ENCODE results near the gene TCF7. TPM values are rescaled to one million over a fixed set of nuclear protein-coding genes. Genes with fewer than 3 reads are reported as not detected.

TCF7 gene
- total RNA-seq, 1 donor from 2014 or later = 0.55 TPM

DNA sequence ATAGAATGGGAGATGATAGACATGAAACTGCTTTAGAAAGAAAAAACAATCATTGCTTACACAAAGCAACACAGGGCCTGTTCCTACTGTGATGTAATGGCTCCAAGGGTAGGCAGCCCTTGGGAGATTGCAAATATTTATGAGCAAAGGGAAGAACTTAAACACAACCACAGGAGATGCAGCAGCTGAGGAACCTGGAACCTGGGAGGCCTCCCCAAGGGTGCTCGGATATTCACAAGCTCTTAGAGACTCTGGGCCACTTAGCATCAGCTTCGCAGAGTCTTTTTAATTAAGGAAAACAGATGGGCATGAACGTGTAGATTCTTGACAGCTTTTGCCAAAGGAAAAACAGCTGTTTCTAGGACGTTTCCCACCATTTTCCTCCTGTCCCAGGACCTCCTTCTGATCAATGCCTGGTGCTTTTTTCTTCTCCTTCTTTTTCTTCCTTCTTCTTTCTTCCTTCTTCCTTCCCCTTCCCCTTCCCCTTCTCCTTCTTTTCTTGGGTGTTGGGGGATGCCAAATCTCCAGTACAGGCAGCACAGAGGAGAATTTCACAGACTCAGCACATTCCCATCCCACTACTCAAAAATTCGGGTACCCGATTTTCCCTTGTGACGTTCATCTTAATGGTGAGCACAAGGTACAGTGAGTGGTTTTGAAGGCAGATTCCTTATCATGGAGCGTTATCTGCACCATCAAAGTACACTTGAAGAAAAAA, 28.1 kb upstream of the TCF7 start:
- TF ChIP-seq, protein P1, sequence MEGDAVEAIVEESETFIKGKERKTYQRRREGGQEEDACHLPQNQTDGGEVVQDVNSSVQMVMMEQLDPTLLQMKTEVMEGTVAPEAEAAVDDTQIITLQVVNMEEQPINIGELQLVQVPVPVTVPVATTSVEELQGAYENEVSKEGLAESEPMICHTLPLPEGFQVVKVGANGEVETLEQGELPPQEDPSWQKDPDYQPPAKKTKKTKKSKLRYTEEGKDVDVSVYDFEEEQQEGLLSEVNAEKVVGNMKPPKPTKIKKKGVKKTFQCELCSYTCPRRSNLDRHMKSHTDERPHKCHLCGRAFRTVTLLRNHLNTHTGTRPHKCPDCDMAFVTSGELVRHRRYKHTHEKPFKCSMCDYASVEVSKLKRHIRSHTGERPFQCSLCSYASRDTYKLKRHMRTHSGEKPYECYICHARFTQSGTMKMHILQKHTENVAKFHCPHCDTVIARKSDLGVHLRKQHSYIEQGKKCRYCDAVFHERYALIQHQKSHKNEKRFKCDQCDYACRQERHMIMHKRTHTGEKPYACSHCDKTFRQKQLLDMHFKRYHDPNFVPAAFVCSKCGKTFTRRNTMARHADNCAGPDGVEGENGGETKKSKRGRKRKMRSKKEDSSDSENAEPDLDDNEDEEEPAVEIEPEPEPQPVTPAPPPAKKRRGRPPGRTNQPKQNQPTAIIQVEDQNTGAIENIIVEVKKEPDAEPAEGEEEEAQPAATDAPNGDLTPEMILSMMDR (IDR thresholded peaks at IDR 0.05) = no peak
- Mint-ChIP-seq H3K4me3 (ENCODE audit: unreplicated experiment) (no peak overlapping the region), H3K36me3 (ENCODE audit: low read depth) (no peaks in the 10 kb centered on the region), H3K27me3 (ENCODE audit: low read depth) (peaks cover 1% of the 10 kb centered on the region), H3K27ac (ENCODE audit: unreplicated experiment) (no peak overlapping the region), H3K9me3 (ENCODE audit: low read depth) (peaks cover 3% of the 10 kb centered on the region), H3K4me1 (ENCODE audit: low read depth) (peaks cover 6% of the 10 kb centered on the region)
- DNase-seq (ENCODE audit: low spot score) = peak; percentile 9

DNA sequence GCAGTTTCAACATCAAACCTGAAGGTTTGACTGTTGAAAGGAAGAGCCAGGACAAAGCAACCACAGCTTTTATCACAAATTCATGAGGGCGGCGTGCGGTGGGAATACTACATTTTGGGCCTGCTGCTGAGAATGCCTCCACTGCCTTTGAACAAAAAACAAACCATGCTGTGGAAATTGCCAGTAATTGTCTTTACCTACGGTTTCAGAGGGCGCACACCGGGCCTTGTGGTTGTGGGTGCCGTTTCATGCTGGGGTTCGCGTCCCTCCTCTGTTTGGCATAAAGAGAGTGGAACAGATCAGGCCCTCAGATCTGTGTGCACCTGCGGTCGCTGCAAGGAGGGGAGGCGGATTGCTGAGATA, 27.6 kb upstream of the TCF7 start:
- TF ChIP-seq, protein P1 (IDR thresholded peaks at IDR 0.05) = no peak
- peak; percentile 35 for DNase-seq (ENCODE audit: low spot score)
- Mint-ChIP-seq H3K27me3 (ENCODE audit: low read depth) (peaks cover 1% of the 10 kb centered on the region), H3K4me3 (ENCODE audit: unreplicated experiment) (no peak overlapping the region), H3K36me3 (ENCODE audit: low read depth) (no peaks in the 10 kb centered on the region), H3K4me1 (ENCODE audit: low read depth) (peaks cover 6% of the 10 kb centered on the region), H3K9me3 (ENCODE audit: low read depth) (peaks cover 3% of the 10 kb centered on the region), H3K27ac (ENCODE audit: unreplicated experiment) (no peak overlapping the region)

DNA sequence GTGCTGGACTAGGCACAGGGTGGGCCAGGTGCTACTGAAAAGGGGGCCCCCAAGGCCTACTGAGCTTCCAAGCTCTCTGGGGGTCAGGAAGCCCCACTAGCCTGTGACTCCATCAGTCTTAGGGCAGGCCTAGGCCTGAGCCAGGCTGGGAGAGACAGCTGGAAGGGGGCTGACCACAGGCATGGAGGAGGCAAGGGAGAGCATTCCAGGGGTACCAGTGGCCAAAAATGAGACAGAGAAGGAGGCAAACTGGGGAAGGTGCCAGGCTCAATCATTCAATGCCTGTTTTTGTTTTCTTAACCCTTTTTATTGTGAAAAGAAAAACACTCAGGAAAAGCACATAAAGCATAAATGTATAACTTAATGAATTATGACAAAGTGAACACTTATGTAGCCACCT, 26.2 kb upstream of the TCF7 start:
- Mint-ChIP-seq H3K27me3 (ENCODE audit: low read depth) (peaks cover 1% of the 10 kb centered on the region), H3K36me3 (ENCODE audit: low read depth) (no peaks in the 10 kb centered on the region), H3K27ac (ENCODE audit: unreplicated experiment) (no peak overlapping the region), H3K4me3 (ENCODE audit: unreplicated experiment) (no peak overlapping the region), H3K4me1 (ENCODE audit: low read depth) (peaks cover 6% of the 10 kb centered on the region), H3K9me3 (ENCODE audit: low read depth) (no peaks in the 10 kb centered on the region)
- peak; percentile 37 for DNase-seq (ENCODE audit: low spot score)
- TF ChIP-seq, protein P1 (IDR thresholded peaks at IDR 0.05) = no peak

DNA sequence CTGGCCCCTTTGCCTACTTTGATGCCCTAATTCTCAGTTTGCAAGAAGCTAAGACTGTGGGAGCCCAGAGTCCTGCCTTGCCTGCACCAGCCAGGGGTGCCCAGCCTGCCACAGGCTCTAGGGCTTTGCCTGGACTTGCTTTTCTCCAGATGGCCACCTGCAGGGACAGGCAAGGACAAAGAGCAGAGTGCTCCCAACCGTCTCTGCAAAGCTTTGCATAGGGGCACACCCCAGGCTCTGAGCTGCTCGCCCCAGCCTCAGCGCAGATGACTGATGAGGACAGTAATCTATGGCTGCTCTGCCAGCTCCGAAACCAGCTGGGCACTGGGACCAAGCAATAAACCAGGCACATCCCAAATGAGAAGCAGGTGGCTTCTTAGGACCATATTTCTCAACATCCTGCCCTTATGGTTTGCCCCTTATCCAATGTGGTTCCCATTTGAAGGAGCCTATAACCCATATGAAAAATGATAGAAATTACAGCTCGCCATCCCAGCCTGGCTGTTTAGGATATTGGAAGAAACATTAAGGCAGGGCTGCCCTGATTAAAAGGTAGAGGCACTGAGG, 25.4 kb upstream of the TCF7 start:
- no peaks in the 10 kb centered on the region for H3K36me3 Mint-ChIP-seq (ENCODE audit: low read depth)
- H3K27ac Mint-ChIP-seq (ENCODE audit: unreplicated experiment) = no peak overlapping the region
- TF ChIP-seq, protein P1 (IDR thresholded peaks at IDR 0.05) = no peak
- H3K9me3 Mint-ChIP-seq (ENCODE audit: low read depth) = no peaks in the 10 kb centered on the region
- peaks cover 1% of the 10 kb centered on the region for H3K27me3 Mint-ChIP-seq (ENCODE audit: low read depth)
- no peaks in the 10 kb centered on the region for H3K4me1 Mint-ChIP-seq (ENCODE audit: low read depth)
- peak; percentile 55 for DNase-seq (ENCODE audit: low spot score)
- H3K4me3 Mint-ChIP-seq (ENCODE audit: unreplicated experiment) = no peak overlapping the region

DNA sequence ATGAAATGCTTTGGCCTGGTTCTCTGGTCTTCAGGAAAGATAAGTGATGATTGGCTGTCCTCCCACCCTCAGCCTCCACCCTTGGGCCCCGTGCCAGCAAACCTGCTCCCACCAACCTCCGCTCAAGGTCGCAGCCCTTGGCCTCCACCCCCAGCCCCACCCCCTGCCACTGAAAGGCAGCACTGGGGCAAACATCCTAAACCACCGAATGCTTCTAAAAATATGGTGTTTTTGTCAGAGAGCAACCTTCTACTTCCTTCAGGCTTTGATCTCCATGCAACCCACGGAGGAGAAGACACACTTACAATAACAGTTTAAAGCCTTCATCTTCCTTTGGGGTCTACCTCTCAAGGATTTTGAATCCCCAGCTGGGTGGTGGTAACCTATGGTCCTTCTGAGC, 24.0 kb upstream of the TCF7 start:
- TF ChIP-seq, protein P1 (IDR thresholded peaks at IDR 0.05) = no peak
- H3K36me3 Mint-ChIP-seq (ENCODE audit: low read depth) = no peaks in the 10 kb centered on the region
- no peak overlapping the region for H3K4me3 Mint-ChIP-seq (ENCODE audit: unreplicated experiment)
- DNase-seq (ENCODE audit: low spot score) = peak; percentile 52
- H3K4me1 Mint-ChIP-seq (ENCODE audit: low read depth) = no peaks in the 10 kb centered on the region
- no peaks in the 10 kb centered on the region for H3K9me3 Mint-ChIP-seq (ENCODE audit: low read depth)
- H3K27ac Mint-ChIP-seq (ENCODE audit: unreplicated experiment) = no peak overlapping the region
- peaks cover 1% of the 10 kb centered on the region for H3K27me3 Mint-ChIP-seq (ENCODE audit: low read depth)
